A673 (cell line): ENCODE results near the gene PTGIS. TPM values are rescaled to one million over a fixed set of nuclear protein-coding genes. Genes with fewer than 3 reads are reported as not detected.

Experiments used
- BruUV-seq: library from RNA; stranded (reverse); fragments of 400-500 nt; replicated peaks from 2 replicates; lab custom pipeline; 2021; lab: Mats Ljungman, UMichigan
- CTCF ChIA-PET: fragments of 300-600 bp; sonication (Branson Sonifier 250); formaldehyde crosslinking; loops from one replicate; lab custom pipeline; 2022; ENCODE audit warnings: antibody characterized with exemption; lab: Charles Lee
- POLR2A ChIA-PET: fragments of 300-600 bp; sonication (Branson Sonifier 250); formaldehyde crosslinking; loops from one replicate; lab custom pipeline; 2022; ENCODE audit warnings: antibody characterized with exemption; ENCODE audit not compliant: low non-redundant PET; lab: Charles Lee
- DNase-seq: peaks from one replicate; pipeline ENCODE4 v3.0.0-alpha.2; 2015; ENCODE audit warnings: low spot score
- H3K27ac ChIP-seq: fragments of 200-600 bp; sonication (generic); 2 replicates; pipeline ENCODE4 v1.5.1; 2016; ENCODE audit warnings: mixed run types, low read depth, mild to moderate bottlenecking, mixed read lengths, antibody characterized with exemption, low read length; ENCODE audit not compliant: poor library complexity, severe bottlenecking
- H3K27me3 ChIP-seq: fragments of 200-600 bp; sonication (generic); replicated peaks from 2 replicates; pipeline ENCODE4 v1.6.1; 2017; ENCODE audit warnings: mixed run types, low read depth, mild to moderate bottlenecking, mixed read lengths, antibody characterized with exemption, low read length; ENCODE audit not compliant: insufficient read depth, poor library complexity
- H3K36me3 ChIP-seq: fragments of 200-600 bp; sonication (generic); 2 replicates; pipeline ENCODE4 v1.6.1; 2016; ENCODE audit warnings: mixed run types, mild to moderate bottlenecking, mixed read lengths, antibody characterized with exemption, low read length; ENCODE audit not compliant: insufficient read depth, poor library complexity, severe bottlenecking
- H3K4me1 ChIP-seq: fragments of 200-600 bp; sonication (generic); 2 replicates; pipeline ENCODE4 v1.6.1; 2017; ENCODE audit warnings: mixed run types, mild to moderate bottlenecking, mixed read lengths, antibody characterized with exemption, low read length; ENCODE audit not compliant: insufficient read depth, poor library complexity, severe bottlenecking
- H3K4me3 ChIP-seq: fragments of 200-600 bp; sonication (generic); 2 replicates; pipeline ENCODE4 v1.5.1; 2016; ENCODE audit warnings: low read depth, mixed run types, mild to moderate bottlenecking, mixed read lengths, low read length; ENCODE audit not compliant: poor library complexity, severe bottlenecking
- H3K9me3 ChIP-seq: fragments of 200-600 bp; sonication (generic); 2 replicates; pipeline ENCODE4 v1.6.1; 2016; ENCODE audit warnings: mixed run types, low read depth, mild to moderate bottlenecking, mixed read lengths, antibody characterized with exemption, low read length; ENCODE audit not compliant: poor library complexity, severe bottlenecking
- EZH2 ChIP-seq: fragments of 200-600 bp; sonication (generic); IDR thresholded peaks from 2 replicates; pipeline ENCODE4 v1.6.1; 2017; ENCODE audit warnings: borderline replicate concordance, low read depth, mild to moderate bottlenecking, mixed read lengths, antibody characterized with exemption, low read length; ENCODE audit not compliant: poor library complexity, severe bottlenecking
- intact Hi-C: fragments of 100-400 bp; cut with micrococcal nuclease; formaldehyde crosslinking; loops from one replicate; pipeline ENCODE4 v1.10.0; 2022; ENCODE audit not compliant: unreplicated experiment
- total RNA-seq: library from RNA; stranded (reverse); gene quantifications from 2 replicates; pipeline ENCODE4 v1.2.3, GENCODE V29; 2021
- TF ChIP-seq, protein P1 (sequence below): fragments of 300-800, 200-600 bp; sonication (generic); conservative IDR thresholded peaks from 2 replicates; pipeline ENCODE4 v1.5.1; 2017; ENCODE audit warnings: low read depth, mild to moderate bottlenecking, antibody characterized with exemption, low read length, moderate library complexity, mixed read lengths

PTGIS gene
- total RNA-seq, 1 experiment from 2014 or later: not detected

DNA sequence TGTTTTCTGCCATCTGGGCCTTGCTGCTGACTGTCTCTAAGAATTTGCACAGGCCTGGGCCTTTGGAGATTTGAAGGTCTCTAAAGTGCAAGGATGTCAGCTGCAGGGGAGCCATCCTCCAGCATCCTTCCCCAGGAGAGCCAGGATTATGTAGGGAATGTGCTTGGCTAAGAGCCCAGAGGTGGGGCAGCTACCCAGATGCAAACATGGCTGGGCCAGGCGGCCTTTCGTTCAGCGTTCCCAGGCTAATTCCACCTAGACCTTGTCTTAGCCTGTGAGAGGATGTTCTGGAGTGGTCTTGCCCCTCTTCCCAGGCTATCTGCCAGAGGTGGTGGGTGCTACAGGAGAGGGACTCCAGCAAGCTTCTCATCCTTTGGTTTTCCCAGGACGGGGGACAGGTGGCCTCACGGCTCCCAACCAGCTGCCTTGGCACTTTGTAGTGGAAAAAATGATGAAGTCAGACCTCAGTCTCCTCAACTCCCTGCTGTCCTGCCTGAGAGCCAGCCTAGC, 7.7 kb upstream of the PTGIS start:
- no TSS peak for BruUV-seq
- Histone ChIP-seq H3K4me3 (no peak overlapping the region), H3K4me1 (no peaks in the 10 kb centered on the region), H3K9me3 (no peaks in the 10 kb centered on the region), H3K36me3 (no peaks in the 10 kb centered on the region), H3K27me3 (peaks cover 19% of the 10 kb centered on the region), H3K27ac (no peak overlapping the region)
- intact Hi-C loops: no loop called here
- ChIA-PET CTCF (no interaction called here), POLR2A (no interaction called here)
- DNase-seq: no peak
- TF ChIP-seq EZH2: no peak
- TF ChIP-seq, protein P1, sequence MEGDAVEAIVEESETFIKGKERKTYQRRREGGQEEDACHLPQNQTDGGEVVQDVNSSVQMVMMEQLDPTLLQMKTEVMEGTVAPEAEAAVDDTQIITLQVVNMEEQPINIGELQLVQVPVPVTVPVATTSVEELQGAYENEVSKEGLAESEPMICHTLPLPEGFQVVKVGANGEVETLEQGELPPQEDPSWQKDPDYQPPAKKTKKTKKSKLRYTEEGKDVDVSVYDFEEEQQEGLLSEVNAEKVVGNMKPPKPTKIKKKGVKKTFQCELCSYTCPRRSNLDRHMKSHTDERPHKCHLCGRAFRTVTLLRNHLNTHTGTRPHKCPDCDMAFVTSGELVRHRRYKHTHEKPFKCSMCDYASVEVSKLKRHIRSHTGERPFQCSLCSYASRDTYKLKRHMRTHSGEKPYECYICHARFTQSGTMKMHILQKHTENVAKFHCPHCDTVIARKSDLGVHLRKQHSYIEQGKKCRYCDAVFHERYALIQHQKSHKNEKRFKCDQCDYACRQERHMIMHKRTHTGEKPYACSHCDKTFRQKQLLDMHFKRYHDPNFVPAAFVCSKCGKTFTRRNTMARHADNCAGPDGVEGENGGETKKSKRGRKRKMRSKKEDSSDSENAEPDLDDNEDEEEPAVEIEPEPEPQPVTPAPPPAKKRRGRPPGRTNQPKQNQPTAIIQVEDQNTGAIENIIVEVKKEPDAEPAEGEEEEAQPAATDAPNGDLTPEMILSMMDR: no peak

DNA sequence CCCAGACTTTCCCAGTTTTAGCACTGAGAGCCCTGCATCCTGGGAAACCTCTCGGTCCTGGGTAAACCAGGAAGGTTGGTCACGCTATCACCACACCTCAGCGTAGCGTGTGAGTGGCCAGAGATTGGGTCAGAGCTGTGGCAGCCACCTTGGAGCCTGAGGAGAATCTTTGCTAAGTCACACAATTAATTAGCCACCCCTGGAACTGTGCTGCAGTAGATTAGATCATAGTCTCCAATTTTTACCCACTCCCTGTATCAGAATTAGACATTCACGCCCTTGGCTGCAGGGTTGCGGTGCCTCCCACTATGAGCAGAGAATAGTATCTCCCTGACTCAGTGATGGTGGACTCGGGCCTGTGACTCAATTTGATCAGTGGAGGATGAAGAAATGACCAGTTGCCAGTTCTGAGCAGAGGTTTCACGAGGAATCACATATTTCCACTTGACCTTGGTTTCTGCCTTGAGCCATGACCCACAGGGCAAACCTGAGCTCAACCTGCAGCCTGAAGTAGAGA, 6.0 kb upstream of the PTGIS start:
- CTCF ChIA-PET: no interaction called here
- H3K4me1 ChIP-seq: no peaks in the 10 kb centered on the region
- H3K4me3 ChIP-seq: no peak overlapping the region
- no peak for DNase-seq
- TF ChIP-seq EZH2: no peak
- TF ChIP-seq, protein P1: no peak
- H3K9me3 ChIP-seq: no peaks in the 10 kb centered on the region
- BruUV-seq: no TSS peak
- no peaks in the 10 kb centered on the region for H3K36me3 ChIP-seq
- H3K27me3 ChIP-seq: peaks cover 29% of the 10 kb centered on the region
- POLR2A ChIA-PET: no interaction called here
- H3K27ac ChIP-seq: no peak overlapping the region
- intact Hi-C loops: no loop called here

DNA sequence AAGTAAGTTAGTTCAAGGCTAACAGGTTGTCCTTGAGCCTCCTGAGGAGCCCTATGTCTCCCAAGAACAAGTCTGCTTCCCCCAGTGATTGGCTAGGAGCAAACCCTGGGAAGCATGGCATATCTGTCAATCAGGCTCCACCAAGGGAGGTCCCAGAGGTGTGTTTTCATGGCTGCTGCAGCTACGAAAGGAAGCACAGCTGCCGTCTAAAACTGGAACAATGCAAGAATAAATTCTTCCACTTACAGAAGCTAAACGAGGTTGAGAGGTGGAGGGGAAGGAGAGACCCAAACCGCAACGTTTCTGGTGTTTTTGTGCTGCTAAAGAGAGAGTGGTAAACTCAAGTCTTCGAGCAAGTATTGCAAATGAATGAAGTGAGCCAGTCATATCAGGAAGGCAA, 4.9 kb upstream of the PTGIS start:
- Histone ChIP-seq H3K4me3 (no peak overlapping the region), H3K27me3 (peaks cover 33% of the 10 kb centered on the region), H3K4me1 (no peaks in the 10 kb centered on the region), H3K36me3 (no peaks in the 10 kb centered on the region), H3K9me3 (no peaks in the 10 kb centered on the region), H3K27ac (no peak overlapping the region)
- no peak for TF ChIP-seq EZH2
- TF ChIP-seq, protein P1: no peak
- no TSS peak for BruUV-seq
- intact Hi-C loops: no loop called here
- ChIA-PET CTCF (no interaction called here), POLR2A (no interaction called here)
- DNase-seq: no peak
